IPS DF 19.7 (cell line): Measurements from ENCODE around the gene PLEKHG4B.
"Not testable (repeated sequence)": the region's sequence is repeated elsewhere in the genome, so short reads cannot be mapped to it uniquely, and the experiment has no call there.

ENCODE experiments used
- DNase-seq: peaks from one replicate; pipeline ENCODE4 v3.0.0-alpha.2; 2013; ENCODE audit warnings: low read depth, low spot score

Gene PLEKHG4B

GRCh38 chr5:155651-156410 lies 63.9 kb downstream of the PLEKHG4B start:
- DNase-seq = no peak

- no peak for DNase-seq
These were observed 64.6 kb downstream of the PLEKHG4B start for GRCh38 chr5:156411-157072.

- DNase-seq = no peak
These were observed 65.3 kb downstream of the PLEKHG4B start for GRCh38 chr5:157126-157715.

- no peak for DNase-seq
These were observed 65.8 kb downstream of the PLEKHG4B start for GRCh38 chr5:157801-158200.

GRCh38 chr5:158807-159447 lies 67.0 kb downstream of the PLEKHG4B start:
- DNase-seq = no peak

- DNase-seq = no peak
These were observed 67.6 kb downstream of the PLEKHG4B start for GRCh38 chr5:159448-160172.

GRCh38 chr5:160173-160510 lies 68.2 kb downstream of the PLEKHG4B start:
- no peak for DNase-seq

GRCh38 chr5:160921-161802 lies 69.2 kb downstream of the PLEKHG4B start:
- no peak for DNase-seq

GRCh38 chr5:161803-162110 lies 69.8 kb downstream of the PLEKHG4B start:
- no peak for DNase-seq

GRCh38 chr5:162190-162564 lies 70.2 kb downstream of the PLEKHG4B start:
- no peak for DNase-seq

GRCh38 chr5:162565-163337 lies 70.8 kb downstream of the PLEKHG4B start:
- DNase-seq = no peak

GRCh38 chr5:163338-163620 lies 71.3 kb downstream of the PLEKHG4B start:
- DNase-seq = no peak

GRCh38 chr5:163841-164240 lies 71.9 kb downstream of the PLEKHG4B start:
- DNase-seq = no peak

GRCh38 chr5:164244-164643 lies 72.3 kb downstream of the PLEKHG4B start:
- no peak for DNase-seq

GRCh38 chr5:164783-165182 lies 72.8 kb downstream of the PLEKHG4B start:
- not testable (repeated sequence) for DNase-seq

GRCh38 chr5:166441-167372 lies 74.7 kb downstream of the PLEKHG4B start:
- no peak for DNase-seq

GRCh38 chr5:167511-167910 lies 75.5 kb downstream of the PLEKHG4B start:
- DNase-seq = no peak

GRCh38 chr5:167982-168660 lies 76.2 kb downstream of the PLEKHG4B start:
- no peak for DNase-seq
